Keratinocyte (primary cell): ENCODE data around the gene CLEC16A. TPM values are rescaled to one million over a fixed set of nuclear protein-coding genes. Genes with fewer than 3 reads are reported as not detected.

ENCODE experiments used
- DNase-seq: peaks from one replicate; pipeline ENCODE4 v3.0.0-alpha.2; 2011; ENCODE audit warnings: low read depth, missing footprints, low spot score
- FAIRE-seq: peaks from 2 replicates; lab custom pipeline; 2011; peaks lifted over from hg19 to GRCh38; lab: Jason Lieb, UNC
- H2AFZ ChIP-seq: 2 replicates; pipeline ENCODE4 v1.6.0; 2012; ENCODE audit warnings: low read length, control low read depth, inconsistent platforms; ENCODE audit not compliant: control insufficient read depth
- H3K27ac ChIP-seq: 2 replicates; pipeline ENCODE4 v1.5.1; 2011; ENCODE audit warnings: low read length; ENCODE audit not compliant: control insufficient read depth, insufficient read depth
- H3K27me3 ChIP-seq: 3 replicates; pipeline ENCODE4 v1.6.0; 2011; ENCODE audit warnings: low read length; ENCODE audit not compliant: control insufficient read depth, insufficient read depth; ENCODE audit errors: extremely low read depth
- H3K36me3 ChIP-seq, 2 experiments: 2 replicates in 1 of 2; 3 replicates in 1 of 2; pipeline ENCODE4 v1.5.1; 2011; ENCODE audit warnings: low read length in 2 of 2, mild to moderate bottlenecking in 1 of 2; ENCODE audit not compliant: control insufficient read depth in 2 of 2, insufficient read depth in 2 of 2; ENCODE audit errors: extremely low read depth in 1 of 2
- H3K4me1 ChIP-seq: 3 replicates; pipeline ENCODE4 v1.5.1; 2011; ENCODE audit warnings: low read length; ENCODE audit not compliant: control insufficient read depth, insufficient read depth; ENCODE audit errors: extremely low read depth
- H3K4me2 ChIP-seq: 3 replicates; pipeline ENCODE4 v1.6.0; 2011; ENCODE audit warnings: low read depth, low read length; ENCODE audit not compliant: control insufficient read depth, insufficient read depth; ENCODE audit errors: extremely low read depth
- H3K4me3 ChIP-seq, 3 experiments: fragments of 200-600 bp in 1 of 3; sonication (generic) in 1 of 3; 2 replicates in 2 of 3; 3 replicates in 1 of 3; pipeline ENCODE4 v1.5.1; 2011 to 2016; ENCODE audit warnings: low read length in 3 of 3, mild to moderate bottlenecking in 3 of 3, control low read depth in 2 of 3, inconsistent platforms in 1 of 3, low read depth in 1 of 3, mixed read lengths in 1 of 3, mixed run types in 1 of 3, moderate library complexity in 1 of 3; ENCODE audit not compliant: control insufficient read depth in 2 of 3, insufficient read depth in 2 of 3; ENCODE audit errors: extremely low read depth in 1 of 3
- H3K79me2 ChIP-seq: 2 replicates; pipeline ENCODE4 v1.6.0; 2012; ENCODE audit warnings: low read length; ENCODE audit not compliant: control insufficient read depth, insufficient read depth
- H3K9ac ChIP-seq: 3 replicates; pipeline ENCODE4 v1.6.0; 2011; ENCODE audit warnings: low read length; ENCODE audit not compliant: control insufficient read depth, insufficient read depth; ENCODE audit errors: extremely low read depth
- H3K9me1 ChIP-seq: 3 replicates; pipeline ENCODE4 v1.6.0; 2011; ENCODE audit warnings: low read length; ENCODE audit not compliant: control insufficient read depth, insufficient read depth; ENCODE audit errors: extremely low read depth
- H3K9me3 ChIP-seq: 2 replicates; pipeline ENCODE4 v1.5.1; 2012; ENCODE audit warnings: low read depth, low read length; ENCODE audit not compliant: control insufficient read depth
- H4K20me1 ChIP-seq: 3 replicates; pipeline ENCODE4 v1.6.0; 2011; ENCODE audit warnings: low read length; ENCODE audit not compliant: control insufficient read depth, insufficient read depth; ENCODE audit errors: extremely low read depth
- EZH2 ChIP-seq: IDR thresholded peaks from one replicate; pipeline ENCODE4 v1.6.1; 2012; ENCODE audit warnings: inconsistent platforms, mild to moderate bottlenecking, low read length, moderate library complexity
- dilution Hi-C: fragments of 300-500 bp; cut with MboI; formaldehyde crosslinking; loops from one replicate; pipeline ENCODE4 v1.7.0; 2020; ENCODE audit warnings: low sequenced_read_pairs; ENCODE audit not compliant: extremely low pct_ligation_motif_present
- polyA plus RNA-seq, 5 experiments: library from polyadenylated mRNA; depleted of rRNA in 3 of 5; stranded (reverse) in 3 of 5; stranded (forward) in 1 of 5; unstranded in 1 of 5; fragments of >200 nt; gene quantifications; 1 replicate in 1 of 5; 2 replicates in 3 of 5; 3 replicates in 1 of 5; pipeline versions ENCODE4 v1.2.1 to v1.2.3, GENCODE V29; 2011 to 2012; ENCODE audit warnings: missing spikeins in 2 of 5, low read depth in 1 of 5, low replicate concordance in 1 of 5
- TF ChIP-seq, protein P1 (sequence below), 3 experiments: IDR thresholded peaks in 1 of 3; conservative IDR thresholded peaks in 1 of 3; optimal IDR thresholded peaks in 1 of 3; 2 replicates in 2 of 3; 3 replicates in 1 of 3; pipeline versions ENCODE3 to v1.5.1; 2011; ENCODE audit warnings: low read length in 3 of 3, mild to moderate bottlenecking in 3 of 3, moderate library complexity in 2 of 3, control low read depth in 1 of 3, inconsistent platforms in 1 of 3; ENCODE audit not compliant: insufficient read depth in 2 of 3; ENCODE audit errors: extremely low read depth in 1 of 3

The CLEC16A gene
- polyA plus RNA-seq, 1 donor (not counting 4 experiments of a cell fraction or from before 2014, with no cell fraction given) = 9.5 TPM

DNA sequence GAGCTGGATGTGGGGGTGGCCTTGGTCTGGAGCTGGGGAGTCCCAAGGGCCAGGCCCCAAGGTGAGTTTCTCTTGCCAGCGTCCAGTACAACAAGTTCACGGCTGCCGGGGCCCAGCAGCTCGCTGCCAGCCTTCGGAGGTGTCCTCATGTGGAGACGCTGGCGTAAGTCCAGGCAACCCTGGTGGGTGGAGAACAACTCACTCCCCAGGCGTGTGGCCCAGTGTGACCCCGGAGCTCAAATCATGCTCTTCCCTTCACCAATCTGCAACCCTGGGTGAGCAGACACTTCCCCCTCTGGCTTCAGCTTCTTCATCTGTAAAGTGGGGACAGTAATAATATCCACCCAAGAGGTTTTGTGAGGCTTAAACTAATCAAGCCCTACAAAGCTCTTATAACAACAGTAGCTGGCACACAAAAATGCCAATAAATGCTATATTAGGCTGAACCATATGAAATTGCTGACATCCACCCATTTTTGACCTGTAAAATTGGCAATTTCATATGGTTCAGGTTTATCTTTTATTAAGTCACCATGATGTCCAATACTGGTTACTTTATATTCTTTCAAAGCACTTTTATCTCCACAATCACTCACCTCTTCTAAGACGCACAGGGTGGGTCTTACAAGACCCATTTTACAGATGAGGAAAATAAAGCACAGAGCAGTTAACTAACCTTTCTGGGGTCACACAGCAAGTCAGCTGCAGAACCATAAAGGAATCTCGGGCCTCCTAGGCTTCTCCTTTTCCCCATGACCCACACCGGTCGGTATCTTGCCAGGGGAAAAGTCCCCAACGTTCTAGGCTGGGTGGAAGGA, 21.8 kb upstream of the CLEC16A start:
- FAIRE-seq (no peak), DNase-seq (no peak)
- dilution Hi-C loops = loop anchor here (25.0 kb wide), 1 partner anchor 185 kb away; the partner anchor contains the start of gene NUBP1
- no peak overlapping the region for H3K4me2 ChIP-seq
- H3K9me3 ChIP-seq = no peaks in the 10 kb centered on the region
- H2AFZ ChIP-seq = no peak overlapping the region
- TF ChIP-seq EZH2 = no peak
- TF ChIP-seq, protein P1, sequence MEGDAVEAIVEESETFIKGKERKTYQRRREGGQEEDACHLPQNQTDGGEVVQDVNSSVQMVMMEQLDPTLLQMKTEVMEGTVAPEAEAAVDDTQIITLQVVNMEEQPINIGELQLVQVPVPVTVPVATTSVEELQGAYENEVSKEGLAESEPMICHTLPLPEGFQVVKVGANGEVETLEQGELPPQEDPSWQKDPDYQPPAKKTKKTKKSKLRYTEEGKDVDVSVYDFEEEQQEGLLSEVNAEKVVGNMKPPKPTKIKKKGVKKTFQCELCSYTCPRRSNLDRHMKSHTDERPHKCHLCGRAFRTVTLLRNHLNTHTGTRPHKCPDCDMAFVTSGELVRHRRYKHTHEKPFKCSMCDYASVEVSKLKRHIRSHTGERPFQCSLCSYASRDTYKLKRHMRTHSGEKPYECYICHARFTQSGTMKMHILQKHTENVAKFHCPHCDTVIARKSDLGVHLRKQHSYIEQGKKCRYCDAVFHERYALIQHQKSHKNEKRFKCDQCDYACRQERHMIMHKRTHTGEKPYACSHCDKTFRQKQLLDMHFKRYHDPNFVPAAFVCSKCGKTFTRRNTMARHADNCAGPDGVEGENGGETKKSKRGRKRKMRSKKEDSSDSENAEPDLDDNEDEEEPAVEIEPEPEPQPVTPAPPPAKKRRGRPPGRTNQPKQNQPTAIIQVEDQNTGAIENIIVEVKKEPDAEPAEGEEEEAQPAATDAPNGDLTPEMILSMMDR (optimal IDR thresholded peaks at IDR 0.05 in 1 of 3, IDR thresholded peaks at IDR 0.05 in 1 of 3, conservative IDR thresholded peaks at IDR 0.05 in 1 of 3; ENCODE audit: extremely low read depth in 1 of 3, insufficient read depth in 2 of 3, low read length in 3 of 3) = no peak
- H4K20me1 ChIP-seq = no peaks in the 10 kb centered on the region
- H3K27me3 ChIP-seq = no peaks in the 10 kb centered on the region
- H3K9ac ChIP-seq = no peak overlapping the region
- no peaks in the 10 kb centered on the region for H3K9me1 ChIP-seq
- peaks cover 0 to 1% of the 10 kb centered on the region in 2 experiments for H3K36me3 ChIP-seq
- H3K27ac ChIP-seq = no peak overlapping the region
- no peak overlapping the region for H3K4me3 ChIP-seq
- H3K4me1 ChIP-seq = peaks cover 3% of the 10 kb centered on the region
- no peaks in the 10 kb centered on the region for H3K79me2 ChIP-seq

DNA sequence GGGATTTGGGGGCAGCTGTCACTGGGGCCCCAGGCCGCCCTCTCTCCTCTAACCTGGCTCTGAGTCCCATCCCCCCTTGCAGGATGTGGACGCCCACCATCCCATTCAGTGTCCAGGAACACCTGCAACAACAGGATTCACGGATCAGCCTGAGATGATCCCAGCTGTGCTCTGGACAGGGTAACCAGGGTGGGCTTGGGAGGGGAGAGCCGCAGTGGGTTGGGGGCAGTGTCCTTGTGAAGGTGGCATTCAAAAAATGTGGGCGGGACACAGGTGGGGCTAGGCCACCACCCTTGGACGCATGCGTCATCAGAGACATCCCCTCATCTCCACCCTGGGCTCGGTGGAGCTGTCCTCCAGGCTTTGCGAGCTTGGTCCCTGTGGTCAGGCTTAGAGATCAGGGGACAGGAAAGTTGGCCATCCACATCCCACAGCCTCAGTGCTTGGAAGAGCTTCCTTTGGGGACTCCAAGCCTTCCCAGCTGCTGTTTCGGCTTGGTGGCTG, 21.2 kb upstream of the CLEC16A start:
- Histone ChIP-seq H3K9ac (no peak overlapping the region), H3K9me1 (no peaks in the 10 kb centered on the region), H3K27ac (no peak overlapping the region), H2AFZ (no peak overlapping the region), H3K4me1 (peaks cover 3% of the 10 kb centered on the region), H3K9me3 (no peaks in the 10 kb centered on the region), H3K27me3 (no peaks in the 10 kb centered on the region), H3K36me3 (peaks cover 0 to 5% of the 10 kb centered on the region in 2 experiments), H3K79me2 (no peaks in the 10 kb centered on the region), H4K20me1 (no peaks in the 10 kb centered on the region), H3K4me2 (no peak overlapping the region), H3K4me3 (no peak overlapping the region)
- dilution Hi-C loops = loop anchor here (25.0 kb wide), 1 partner anchor 186 kb away; the partner anchor contains the start of gene NUBP1
- FAIRE-seq = no peak
- no peak for DNase-seq
- no peak for TF ChIP-seq EZH2
- TF ChIP-seq, protein P1 (optimal IDR thresholded peaks at IDR 0.05 in 1 of 3, IDR thresholded peaks at IDR 0.05 in 1 of 3, conservative IDR thresholded peaks at IDR 0.05 in 1 of 3; ENCODE audit: extremely low read depth in 1 of 3, insufficient read depth in 2 of 3, low read length in 3 of 3) = no peak
